Hippocampal formation (tissue), 2 donors: Measurements from ENCODE around the gene ATXN1.
"Not testable (repeated sequence)": the region's sequence is repeated elsewhere in the genome, so short reads cannot be mapped to it uniquely, and the experiment has no call there.

ENCODE experiments used
- DNase-seq, 2 donors: peaks; one replicate each; lab custom pipeline; 2025; lab: John Stamatoyannopoulos, UW

The ATXN1 gene

DNA sequence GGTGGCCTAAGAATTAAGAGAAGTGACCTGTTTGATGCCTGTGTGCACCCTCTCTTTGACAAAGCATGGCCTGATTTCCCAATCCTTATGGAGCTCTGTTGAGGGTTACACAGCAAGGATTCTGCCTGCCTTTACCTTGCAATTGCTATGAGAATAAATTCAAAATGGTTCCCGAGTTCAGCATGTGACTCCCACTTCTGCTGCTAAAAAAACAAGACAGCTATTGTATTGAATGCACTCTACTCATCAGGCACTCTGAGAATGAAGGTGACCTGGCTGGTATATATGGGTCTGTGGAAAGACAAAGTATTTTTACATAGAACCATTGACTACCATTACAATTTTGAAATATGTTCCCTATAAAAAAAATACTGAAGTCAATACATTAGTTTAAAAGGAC lies 190.3 kb downstream of the ATXN1 start:
- DNase-seq, result no peak

DNA sequence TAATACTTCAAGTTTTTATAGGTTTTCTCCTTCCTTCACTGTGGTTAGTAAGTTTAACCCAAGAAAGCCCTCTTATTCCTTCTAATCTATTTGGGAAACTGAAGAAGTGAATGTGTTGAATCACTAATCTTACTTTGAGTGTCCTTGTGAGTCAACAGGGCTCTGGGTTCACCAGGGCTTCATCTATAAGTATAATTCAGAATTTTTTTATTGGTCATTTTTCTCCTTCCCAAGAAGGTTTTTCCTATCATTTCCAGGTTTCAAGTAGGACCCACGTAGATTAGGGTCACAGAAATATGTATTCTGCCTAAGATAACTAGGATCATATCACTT lies 191.1 kb downstream of the ATXN1 start:
- DNase-seq, result no peak

DNA sequence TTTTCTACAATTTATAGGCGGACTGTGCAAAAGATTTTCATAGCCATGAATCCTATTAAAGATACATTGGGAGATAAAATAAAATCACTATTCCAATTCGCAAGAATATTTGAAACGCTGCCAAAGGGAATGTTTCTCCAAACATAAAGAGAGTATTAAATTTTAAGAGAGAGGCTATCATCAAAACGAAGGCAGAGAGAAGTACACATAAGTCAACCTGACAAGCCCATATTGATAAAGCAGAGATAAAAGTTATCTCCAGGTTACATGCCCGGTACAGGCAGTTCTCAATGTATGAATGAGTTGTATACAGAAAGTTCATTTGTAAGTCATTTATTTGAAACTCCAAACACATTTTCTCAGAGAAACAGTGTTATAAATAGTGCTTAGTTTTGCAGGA lies 193.1 kb downstream of the ATXN1 start:
- no peak for DNase-seq

DNA sequence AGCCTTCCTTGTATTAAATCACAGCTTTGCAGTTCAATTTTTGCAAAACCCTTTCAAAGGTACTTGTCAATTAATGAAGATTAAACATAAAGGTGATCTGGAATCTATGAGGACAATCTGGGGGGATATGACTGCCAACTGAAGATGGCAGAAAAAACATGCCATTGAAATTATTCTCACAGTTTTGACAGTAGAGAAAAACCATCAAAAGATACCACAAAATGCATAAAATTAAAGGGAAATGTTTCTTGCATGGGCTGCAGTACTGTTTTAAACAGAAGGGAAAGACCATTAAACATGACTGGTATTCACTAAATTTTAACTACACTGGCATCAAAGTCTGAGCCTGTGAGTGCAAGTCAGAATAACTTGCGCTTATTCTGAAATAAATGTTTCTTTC lies 194.2 kb downstream of the ATXN1 start:
- no peak for DNase-seq

DNA sequence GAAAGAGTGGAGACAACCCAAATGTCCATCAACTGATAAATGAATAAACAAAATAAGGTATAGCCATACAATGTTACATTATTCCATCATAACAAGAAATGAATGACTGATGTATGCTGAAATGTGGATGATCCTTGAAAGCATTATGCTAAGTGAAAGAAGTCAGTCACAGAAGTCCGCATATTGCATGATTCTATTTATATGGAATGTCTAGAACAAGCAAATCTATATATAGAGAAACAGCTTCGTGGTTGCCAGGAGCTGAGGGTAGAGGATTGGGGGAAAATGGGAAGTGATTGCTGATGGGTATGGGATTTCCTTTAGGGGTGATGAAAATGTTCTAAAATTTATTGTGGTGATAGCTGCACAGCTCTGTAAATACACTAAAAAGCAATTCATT lies 196.8 kb downstream of the ATXN1 start:
- DNase-seq, result no peak

DNA sequence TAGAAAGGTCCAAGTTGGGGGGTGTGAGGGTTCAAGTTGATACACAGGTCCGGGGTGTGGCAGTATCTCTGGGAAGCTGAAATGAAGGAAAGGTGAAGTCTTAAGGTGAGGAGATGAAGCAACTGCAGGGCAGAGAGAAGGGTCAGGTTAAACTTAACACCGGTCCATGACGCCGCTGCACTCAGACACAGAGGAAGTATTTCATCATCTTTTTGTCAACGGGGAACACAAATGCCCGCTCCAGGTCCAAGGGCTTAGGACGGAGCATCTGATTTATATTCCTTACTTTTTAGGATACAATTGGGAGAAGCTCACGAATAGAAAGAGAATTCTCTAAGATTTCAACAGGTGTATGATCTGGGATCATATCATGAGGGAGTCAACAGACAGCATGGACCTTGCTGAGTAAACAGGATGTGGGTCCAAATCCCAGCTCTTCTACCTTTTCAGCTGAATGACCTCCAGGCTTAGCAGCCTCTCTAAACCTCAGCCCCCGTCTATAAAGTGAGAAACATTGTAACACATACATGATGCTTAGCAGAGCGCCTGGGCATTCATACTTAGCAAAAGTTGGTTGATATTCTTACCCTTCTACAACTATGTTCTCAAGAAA lies 197.5 kb downstream of the ATXN1 start:
- DNase-seq, result no peak

DNA sequence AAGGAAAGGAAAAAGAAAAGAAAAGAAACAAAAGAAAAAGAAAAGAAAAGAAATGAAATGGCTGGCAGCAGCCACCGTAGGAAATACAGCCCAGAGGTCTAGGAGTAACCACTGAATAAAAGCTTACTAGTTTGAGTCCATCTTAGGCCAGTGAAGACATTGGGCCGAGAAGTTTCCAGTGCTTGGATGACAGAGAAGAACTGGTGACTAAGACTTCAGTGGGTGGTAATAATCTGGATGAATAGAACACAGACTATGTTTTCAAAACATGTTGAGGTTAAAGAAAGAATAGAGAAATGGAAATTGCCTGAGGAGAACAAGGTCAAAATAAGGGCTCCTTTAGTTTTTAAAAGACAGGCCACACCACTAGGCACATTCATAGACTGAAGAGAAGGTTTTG lies 198.8 kb downstream of the ATXN1 start:
- no peak for DNase-seq

DNA sequence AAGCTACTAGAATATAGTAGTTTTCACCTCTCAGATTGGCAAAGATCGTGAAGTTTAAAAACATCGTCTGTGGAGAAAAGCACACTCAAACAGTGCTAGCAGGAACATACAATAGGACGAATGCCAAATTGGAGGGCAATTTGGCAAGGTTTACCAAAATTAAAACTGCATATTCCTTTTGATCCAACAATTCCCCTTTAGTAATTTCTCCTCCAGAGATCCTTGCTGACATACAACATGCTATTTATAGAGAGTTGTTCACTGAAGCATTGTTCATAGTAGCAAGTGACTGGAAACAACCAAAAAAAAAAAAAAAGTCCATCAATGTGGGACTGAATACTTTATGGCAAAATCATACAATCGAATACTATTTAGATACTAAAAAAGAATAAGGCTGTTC lies 202.2 kb downstream of the ATXN1 start:
- DNase-seq, result peak in 1 of 2 donors; percentile 60

DNA sequence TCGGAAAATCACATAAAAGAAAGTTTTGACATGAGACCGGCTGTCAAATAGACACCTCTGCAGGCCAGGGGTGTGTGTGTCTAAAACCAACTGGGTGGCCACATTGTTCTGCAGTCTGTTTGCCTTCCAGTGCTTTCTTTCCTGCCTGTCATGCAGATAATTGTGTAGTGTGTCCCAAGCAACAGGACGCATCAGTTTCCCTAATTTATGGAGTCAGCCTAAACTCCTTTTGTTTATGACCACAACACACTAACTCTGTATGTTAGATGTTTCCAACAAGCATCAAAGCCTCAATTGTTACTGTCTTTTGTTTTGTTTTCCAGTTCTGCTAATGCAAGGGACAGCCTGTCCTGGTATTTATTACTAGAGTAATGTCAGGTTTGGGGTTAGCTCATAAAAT lies 205.7 kb downstream of the ATXN1 start:
- peak in 1 of 2 donors; percentile 88 for DNase-seq

DNA sequence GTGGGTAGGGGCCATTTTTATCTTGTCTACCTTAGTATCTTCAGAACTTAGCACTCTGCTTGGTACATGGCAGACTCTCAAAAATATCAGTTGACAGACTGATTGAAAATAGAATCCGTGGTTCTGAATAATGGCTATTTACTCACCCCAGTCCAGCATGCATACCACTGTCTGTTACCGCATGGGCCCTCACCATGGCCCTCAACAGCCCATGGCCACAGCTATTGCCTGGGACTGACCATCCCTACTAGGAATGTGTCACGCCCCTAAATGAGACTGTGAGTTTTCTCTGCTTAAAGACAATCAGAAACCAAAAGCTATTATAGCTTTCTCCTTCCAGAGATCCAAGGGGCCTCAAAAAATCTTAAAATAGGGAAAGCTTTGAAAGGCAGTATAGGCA lies 207.7 kb downstream of the ATXN1 start:
- DNase-seq, result no peak

DNA sequence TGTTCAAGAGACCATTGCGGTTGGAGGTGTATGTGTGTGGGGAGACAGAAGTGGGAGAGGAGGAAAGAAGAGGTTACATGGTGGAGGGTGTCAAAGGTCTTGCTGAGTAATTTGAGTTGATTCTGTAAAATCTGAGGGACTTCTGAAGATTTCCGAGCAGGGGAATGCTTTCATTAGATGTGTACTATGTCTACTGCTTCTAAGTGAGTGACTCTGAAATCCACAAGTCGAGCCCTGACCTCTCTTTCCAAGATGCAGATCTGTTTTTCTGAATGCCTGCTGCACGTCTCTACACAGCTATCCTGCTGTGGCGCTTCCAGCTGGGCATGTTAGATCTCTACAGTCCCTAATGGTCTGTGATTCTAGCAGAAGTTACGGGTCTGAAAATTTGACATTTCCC lies 209.8 kb downstream of the ATXN1 start:
- no peak for DNase-seq

DNA sequence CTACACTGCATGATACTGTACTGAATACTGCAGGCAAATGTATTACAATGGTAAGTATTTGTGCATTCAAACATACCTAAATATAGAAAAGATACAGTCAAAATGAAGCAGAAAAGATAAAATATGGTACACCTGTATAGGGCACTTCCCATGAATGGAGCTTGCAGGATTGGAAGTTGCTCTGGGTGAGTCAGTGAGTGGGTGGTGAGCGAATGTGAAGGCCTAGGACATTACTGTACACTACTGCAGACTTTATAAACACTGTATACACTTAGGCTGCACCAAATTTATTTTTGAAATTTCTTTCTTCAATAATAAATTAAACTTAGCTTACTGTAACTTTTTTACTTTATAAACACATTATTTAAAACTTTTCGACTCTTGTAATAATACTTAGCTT lies 213.1 kb downstream of the ATXN1 start:
- DNase-seq, result no peak

DNA sequence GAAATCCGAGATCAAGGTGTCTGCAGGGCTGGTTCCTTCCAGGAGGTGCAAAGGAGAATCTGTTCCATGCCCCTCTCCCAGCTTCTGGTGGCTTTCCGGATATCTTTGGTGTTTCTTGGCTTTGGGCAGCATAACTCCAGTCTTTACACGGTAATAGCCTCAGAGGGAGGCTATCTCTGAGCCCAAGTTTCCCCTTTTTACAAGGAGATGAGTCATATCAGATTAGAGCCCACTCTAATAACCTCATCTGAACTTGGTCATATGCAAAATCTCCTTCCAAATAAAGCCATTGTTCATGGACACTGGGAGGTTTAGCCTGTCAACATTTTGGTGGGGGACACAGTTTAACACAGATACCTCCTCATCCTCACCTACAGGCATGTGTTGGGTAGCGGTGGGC lies 213.7 kb downstream of the ATXN1 start:
- DNase-seq, result no peak

DNA sequence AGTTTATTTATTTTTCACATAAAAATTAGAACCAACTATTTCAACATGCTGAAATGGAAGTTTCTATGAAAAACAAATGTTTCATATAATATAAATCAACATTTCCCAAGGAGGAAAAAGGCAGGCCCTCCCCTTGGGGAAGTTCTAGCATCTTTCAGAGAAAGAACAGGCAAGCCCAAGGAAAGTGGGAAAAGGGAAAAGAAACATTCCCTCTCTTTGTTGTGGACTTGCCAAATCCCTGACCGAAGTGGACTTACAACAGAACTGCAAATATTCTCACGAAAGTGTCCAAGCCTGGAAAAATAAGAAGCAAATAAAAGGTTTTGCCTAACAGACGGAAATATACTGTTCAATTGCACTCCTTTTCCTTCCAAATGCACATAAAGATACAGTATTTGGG lies 214.4 kb downstream of the ATXN1 start:
- no peak for DNase-seq

DNA sequence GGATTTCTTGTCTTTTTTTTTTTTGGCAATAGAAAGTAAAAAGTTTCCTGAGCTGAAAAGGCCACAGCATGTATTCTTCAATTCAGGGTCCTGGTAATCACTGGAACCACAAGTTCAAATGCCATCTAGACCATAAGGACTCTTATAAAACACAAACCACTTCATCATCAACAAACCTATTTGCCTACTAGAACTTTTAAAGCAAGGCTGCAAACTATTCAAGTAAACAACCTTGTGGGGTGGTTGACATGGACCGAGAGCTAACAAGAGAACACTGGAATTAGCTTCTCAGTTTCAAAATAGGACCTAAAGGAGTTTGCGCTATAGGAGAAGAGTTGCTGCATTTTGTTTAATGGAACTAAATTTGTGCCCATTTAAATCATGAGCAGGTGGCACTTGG lies 215.9 kb downstream of the ATXN1 start:
- DNase-seq, result no peak

DNA sequence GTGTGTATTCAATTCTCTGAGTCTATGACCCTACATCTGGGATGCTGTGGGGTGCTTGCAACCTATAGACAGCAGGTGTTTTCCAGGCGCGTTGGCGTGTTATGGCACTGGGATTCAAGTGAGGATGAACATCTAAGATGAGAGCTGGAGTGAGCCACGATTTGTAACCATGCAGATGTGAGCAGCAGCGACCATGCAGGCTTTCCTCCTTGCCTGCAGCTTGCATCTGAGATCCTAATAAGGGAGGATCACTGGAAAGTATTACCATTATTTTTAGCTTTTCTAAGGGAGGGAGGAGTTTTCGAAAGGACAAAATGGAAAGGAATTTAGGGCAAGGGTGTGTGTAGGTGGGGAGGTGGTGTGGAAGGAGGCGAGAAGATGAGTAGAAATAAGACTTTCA lies 216.7 kb downstream of the ATXN1 start:
- no peak for DNase-seq

DNA sequence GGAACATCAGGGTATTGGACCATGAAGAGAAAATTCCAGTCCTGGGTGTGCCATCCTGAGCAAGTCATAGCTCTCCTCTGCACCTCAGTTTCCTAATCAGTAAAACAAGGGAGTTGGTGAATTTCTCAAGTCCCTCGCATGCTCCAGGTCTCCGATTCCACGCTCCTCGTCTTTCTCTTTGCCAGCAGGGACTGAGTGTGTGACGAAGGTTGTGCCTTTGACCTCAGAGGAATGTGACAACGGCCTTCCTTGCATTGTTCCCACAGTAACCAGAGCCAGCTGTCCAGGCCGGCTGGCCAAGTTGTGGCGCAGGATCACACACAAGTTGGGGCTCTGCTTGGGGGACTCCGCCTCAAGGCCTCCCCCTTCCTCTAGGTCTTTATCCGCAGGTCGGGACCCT lies 217.3 kb downstream of the ATXN1 start:
- no peak for DNase-seq

DNA sequence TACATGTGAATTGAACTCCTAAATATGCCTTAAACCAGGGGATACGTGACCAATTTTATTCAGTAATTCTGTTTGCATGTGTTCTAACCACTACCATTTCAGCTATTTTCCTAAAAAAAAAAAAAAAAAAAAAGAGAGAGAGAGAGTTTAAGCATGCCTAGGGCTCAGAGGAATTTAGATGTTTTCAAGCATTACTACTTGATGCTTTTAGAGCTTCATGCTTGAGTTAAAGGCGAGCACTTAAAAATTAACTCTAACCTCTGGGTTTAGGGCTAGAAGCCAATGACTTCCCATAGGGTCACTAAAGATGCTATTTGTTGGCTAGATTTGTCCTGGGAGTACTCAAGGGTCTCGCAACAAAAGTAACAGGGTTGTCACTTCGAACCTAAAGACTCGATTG lies 217.7 kb downstream of the ATXN1 start:
- DNase-seq, result no peak

DNA sequence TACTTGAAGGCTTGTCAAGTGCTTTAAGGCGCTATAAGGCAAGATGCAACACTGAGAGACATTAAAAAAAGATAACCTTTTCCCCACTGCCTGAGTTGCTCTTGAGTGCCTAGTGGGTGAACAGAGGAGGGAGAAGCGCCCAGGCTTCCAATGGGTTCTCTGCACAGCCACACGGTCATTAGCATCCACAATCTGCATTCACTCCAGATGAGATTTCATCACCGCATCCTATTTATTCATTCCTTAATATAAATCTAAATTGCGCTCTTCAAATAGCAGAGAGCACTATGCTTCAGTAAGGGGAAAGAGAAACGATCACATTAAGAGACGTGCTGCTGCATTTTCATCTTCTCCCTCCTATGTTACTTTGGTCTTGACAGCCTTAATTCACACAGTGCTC lies 219.2 kb downstream of the ATXN1 start:
- no peak for DNase-seq

DNA sequence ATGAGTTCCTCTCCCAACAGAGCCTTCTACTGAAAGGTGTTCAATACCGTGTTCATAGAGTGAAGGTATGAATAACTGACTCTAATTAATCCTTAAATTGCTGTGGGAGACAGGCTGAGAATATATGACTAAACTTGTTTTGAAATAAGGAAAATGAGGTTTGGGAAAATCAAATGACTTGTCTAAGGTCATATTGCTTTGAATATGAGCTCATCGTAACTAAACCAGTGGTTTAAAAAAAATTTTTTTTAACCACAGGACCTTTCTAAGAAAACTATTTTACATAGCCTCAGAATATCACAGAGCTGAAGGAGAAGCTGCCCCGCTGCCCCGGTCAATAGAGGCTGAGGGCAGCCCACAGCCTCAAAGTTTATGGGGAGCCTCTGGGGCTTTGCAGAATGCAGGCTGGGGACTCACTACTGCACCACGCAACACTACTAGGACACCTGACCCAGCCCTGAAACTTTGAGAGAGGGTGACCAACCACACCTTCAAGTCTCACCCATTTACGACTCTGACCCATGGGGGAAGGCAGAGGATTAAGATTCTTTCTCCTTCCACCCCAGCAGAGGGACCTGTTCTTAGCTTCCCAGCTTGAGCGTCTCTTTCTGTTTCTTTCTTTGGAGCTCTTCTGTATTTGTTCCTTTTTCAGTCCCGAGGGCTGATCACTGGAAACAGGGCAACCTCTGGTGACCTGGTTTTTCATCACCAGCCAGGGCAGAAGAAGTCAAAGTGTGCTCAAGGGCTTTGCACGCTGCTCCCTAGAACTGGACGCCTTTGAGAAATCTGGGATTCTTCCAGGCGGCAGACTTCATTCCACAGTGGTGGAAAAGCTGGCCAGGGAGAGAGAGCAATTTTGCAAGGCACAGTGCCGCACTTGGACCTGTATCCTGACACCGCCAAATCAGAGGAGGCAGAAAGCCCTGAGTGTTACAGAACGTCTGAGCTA lies 220.2 kb downstream of the ATXN1 start:
- DNase-seq, result no peak

DNA sequence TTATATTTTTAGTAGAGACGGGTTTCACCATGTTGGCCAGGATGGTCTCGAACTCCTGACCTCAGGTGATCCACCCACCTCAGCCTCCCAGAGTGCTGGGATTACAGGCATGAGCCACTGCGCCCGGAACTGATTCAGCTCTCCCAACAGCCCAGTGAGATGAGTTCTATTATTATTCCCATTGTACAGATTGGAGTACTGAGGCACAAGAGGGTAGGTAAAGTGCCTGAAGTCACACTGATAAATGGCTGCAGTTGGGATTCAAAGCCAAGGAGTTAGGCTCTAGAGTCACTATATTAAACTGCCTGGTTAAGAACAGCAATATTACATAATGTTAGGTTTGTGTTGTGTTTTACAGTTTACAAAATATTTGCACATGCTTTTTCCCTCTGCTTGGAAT lies 220.9 kb downstream of the ATXN1 start:
- DNase-seq, result not testable (repeated sequence)

DNA sequence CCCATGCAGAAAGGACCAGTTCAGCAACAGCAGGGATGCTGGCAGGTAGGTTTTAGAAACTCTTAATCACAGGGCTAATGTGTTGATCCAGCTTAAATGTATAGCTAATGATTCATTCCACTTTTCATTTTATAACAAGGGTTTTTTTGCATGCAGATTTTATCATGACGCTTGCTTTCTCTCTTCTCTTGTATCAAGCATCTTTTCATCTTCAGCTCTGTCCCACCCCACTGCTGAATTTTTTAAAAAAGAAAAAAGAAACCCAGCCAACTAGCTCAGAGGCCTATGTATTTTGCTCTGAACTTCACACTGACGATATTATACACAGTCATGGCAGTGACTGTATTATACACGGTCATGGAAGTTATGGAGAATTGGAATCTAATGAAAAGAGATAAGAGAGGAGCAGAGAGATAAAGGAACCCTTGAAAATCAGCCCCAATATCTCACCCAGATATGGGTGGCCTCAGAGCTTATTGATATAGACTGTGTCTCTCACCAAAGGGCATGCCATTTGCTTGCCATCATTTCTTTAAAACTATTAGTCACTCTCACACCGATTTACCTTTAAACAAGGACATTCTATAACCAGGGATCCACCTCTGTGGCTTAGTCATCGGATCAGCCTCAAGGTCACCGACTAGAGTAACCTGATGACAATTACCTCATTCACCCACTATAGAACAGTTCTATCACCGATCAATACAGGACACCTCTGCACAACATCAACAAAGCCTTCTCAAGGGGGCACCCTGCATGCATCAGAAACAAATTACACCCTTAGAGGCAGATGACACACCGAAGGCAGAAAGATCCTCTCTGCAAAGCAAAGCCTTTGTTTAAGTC lies 222.0 kb downstream of the ATXN1 start:
- no peak for DNase-seq

DNA sequence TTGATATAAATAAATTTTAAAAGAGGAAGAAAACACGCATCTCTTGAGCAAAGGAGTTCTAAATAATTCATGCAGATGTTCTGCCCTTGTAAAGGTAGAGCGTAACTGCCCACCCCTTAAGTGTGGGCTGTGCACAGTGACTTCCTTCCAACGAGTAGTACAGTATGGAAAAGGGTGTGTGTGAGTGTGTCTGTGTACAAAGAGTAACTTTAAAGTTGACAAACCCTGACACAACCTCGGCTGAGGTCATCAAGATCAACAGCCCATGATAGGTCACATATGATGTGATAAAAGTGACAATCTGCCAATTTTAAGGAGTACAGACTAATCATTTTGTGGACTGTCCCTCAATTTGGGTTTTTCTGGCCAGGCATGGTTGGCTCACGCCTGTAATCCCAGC lies 225.7 kb downstream of the ATXN1 start:
- DNase-seq, result no peak
